Stimulated activated naive CD4-positive, alpha-beta T cell treated with Interleukin-2 at 50 U/mL for 16 hours (primary cell): ENCODE measurements around the gene BTBD10.
"Not testable (repeated sequence)": the region's sequence is repeated elsewhere in the genome, so short reads cannot be mapped to it uniquely, and the experiment has no call there.

Experiments
- DNase-seq: peaks from one replicate; lab custom pipeline; 2025; lab: John Stamatoyannopoulos, UW

The BTBD10 gene

DNA sequence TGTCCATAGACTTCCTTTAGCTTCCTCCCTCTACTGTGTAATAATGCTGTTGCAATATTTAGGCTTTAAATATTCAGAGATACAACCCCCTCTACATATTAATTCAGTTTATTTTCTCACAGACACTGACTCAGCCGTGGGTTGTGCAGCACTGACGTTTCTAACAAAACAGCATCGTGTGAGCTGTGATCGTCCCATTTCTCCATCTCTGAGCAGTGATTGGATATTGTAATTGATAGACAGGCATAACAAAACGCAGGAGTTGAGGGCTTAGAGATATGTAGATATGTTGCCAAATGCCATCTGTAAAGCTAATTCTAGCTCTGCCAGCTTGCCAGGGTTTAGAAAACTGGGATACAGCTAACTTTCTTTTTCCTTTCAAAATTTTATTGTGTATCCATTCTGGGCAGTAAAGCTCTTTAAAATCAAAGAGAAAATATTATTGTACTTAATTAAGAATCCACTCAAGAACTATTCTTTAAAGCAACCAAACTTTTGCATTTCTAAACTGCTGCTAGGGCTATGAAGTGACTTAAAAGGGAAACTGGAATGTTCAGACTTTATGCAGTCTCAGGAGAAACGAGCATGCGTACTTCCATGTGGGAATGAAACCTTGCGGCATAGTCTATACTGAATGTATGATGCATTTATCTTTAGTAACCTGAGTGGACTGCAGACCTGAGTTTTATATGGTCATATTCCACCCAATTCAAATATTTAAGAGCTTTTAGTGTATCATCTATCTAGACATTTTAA, 22.7 kb downstream of the BTBD10 start:
- no peak for DNase-seq

DNA sequence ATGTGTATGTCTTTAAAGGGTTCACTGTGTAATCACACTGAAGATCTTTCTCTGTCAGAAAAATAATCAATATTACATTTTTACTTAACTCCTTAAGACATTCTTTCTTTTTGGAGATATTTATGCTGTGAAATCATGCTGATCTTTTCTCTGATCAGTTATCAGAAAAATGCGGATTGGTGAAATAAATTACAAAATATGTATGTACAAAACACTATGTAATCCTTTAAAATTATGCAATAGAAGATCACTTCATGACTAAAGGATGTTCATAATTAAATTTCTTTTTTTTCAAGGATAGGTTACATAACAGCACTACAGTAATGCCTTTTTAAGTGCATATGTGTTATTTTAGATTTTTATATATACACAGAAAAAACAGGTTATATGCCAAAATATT, 24.7 kb downstream of the BTBD10 start:
- no peak for DNase-seq

DNA sequence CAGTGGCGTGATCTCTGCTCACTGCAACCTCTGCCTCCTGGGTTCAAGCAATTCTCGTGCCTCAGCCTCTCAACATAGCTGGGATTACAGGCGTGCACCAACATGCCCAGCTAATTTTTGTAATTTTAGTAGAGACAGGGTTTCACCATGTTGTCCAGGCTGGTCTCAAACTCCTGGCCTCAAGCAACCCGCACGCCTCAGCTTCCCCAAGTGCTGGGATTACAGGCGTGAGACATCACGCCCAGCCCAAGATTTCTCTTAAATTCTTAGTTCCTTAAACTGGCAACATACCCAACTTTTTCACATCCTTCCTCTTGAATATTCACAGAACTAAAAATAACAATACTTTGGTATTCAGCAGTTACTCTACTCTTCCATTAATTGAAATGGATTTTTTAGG, 26.2 kb downstream of the BTBD10 start:
- DNase-seq: not testable (repeated sequence)

DNA sequence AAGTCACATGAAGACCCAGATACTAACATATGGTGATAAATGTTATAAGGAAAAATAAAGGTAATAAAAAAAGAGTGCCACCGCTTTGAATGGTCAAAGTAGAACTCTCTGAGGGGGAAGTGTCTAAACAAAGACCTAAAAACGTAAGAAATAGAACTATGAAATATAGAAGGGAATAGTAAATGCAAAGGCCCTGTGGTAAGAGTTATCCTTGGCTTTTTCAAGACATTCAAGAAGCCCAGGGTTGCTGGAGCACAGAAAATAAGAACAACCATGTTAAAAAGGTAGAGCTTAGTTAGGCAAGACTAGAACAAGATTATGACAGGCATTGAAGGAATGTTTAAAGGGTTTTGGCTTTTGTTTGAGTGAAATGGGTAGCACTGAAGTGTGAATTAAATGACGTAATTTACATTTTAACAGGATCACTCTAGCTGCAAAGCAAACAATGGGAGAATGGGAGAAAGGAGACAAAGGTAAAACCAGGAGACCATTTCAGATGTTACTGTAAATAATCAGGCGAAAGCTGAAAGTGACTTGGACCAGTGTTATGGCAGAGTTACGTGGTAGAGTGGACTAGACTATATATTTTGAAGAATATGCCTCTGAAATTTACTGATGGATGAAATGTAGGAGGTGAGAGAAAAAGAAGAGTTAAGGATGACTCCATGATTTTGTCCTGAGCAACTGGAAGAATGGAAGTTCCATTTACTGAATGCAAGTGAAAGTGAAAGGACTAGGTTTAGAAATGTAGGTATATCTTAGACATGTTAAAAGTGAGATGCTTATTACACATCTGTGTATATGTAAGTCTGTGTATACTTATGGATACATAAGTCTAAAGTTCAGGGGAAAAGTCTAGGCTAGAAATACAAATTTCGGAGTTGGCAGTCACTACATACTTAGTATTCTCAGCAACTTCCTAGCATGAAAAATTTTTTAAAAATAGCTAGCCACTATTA, 28.5 kb downstream of the BTBD10 start:
- no peak for DNase-seq

DNA sequence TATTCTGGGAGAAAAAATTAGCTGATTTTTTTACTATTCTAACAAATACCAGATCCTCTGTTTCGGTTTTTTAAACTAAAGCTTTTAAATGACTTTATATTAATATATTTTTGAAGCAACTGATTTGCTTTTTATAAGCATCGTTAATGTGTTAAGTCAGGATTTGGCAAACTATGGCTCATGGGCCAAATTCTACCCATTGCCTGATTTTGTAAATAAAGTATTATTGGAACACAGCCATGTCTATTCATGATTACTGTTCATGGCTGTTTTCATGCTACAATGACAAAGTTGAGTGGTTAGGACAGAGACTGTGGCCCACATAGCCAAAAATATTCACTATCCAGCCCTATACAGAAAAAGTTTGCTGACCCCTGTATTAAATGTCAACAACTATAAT, 29.6 kb downstream of the BTBD10 start:
- no peak for DNase-seq

DNA sequence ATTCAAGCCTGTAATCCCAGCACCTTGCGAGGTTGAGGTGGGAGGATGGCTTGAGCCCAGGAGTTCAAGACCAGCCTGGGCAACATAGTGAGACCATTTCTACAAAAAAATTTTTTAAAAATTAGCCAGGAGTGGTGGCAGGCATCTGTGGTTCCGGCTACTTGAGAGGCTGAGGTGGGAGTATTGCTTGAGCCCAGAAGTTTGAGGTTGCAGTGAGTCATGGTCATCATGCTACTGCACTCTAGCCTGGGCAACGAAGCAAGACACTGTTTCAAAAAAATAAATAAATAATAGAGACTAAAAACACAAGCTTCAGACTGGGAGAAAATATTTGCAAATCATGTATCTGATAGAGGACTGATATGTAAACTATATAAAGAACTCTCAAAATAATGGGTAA, 33.2 kb downstream of the BTBD10 start:
- no peak for DNase-seq

DNA sequence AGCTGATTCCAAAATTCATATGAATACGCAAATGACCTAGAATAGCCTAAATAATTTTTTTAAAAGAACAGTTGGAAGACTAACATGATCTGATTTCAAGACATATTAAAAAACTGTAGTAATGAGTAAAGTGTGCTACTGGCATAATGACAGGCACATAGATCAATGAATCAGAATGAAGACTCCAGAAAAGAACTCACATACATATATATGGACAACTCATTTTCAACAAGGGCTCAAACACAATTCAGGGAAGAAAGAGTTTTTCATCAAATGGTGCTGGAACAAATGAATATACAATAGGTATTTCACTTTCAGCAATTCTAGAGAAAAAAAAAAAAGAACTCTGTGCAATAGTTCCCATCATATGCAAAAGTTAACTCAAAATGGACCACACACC, 33.7 kb downstream of the BTBD10 start:
- no peak for DNase-seq

DNA sequence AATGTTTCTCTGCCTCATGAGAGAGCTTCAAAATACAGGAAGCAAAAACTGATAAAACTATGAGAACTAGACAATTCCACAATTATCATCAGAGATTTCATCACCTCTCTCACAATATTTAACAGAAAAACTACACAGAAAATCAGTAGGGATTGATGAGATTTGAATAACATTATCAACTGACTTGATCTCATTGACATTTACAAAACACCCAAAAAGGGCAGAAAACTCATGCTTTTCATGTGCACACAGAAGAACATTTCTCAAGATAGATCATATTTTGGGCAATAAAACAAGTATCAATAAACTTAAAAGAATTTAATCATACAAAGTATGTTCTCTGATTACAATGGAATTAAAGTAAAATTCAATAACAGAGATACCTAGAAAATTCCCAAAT, 35.6 kb downstream of the BTBD10 start:
- no peak for DNase-seq

DNA sequence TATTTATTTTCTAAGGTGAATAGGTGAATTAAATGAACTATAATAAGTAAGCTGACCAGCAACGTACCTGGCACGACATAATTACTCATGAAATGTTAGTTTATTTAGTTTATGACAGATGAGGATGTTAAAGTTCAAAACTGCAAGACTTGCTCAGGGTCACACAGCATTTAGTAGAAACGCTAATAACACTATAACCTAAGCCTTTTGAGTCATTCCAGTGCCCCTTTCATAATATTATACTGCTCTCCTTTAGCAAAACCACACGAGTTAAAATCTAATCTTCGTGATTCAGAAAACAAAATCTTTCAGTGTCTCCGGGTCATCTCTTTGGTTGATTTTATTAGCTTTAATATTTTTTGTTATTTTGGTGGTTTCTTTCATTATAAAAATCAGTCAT, 39.6 kb downstream of the BTBD10 start:
- no peak for DNase-seq

DNA sequence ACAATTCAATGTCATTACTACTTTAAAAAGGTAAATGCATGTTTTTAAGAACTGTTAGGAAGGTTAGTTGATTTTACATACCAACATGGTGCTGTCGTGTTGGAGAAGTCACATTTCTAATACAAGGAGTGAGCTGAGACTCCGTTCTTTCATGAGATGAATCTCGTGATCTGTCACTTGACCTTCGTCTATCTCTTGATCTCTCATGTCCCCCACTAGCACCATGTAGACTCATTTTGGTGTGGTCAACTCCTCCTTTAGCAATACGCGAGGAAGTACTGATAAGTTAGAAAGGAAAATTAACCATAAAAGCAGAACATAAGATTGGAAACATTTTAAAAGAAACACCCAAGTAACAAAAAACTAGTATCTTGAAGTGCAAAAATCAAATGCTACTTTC, 41.5 kb downstream of the BTBD10 start:
- DNase-seq: no peak

DNA sequence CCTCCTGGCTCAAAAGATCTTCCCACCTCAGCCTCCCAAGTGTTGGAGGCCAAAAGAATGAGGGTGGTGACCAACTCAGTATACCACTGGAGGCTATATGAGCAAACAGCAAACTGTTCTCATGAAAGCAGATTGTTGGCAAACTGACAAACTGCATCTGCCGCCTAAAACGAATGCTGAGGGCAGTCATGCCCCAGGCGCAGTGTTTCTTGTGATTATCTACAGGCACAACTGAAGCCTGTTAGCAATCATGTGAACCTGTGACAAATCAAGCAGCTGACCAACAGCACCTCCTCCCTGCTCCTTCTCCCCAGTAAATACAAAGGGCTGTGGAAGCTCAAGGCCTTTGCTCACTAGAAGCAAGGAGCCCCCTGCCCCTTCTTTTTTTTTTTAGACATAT, 47.8 kb downstream of the BTBD10 start:
- DNase-seq: no peak

DNA sequence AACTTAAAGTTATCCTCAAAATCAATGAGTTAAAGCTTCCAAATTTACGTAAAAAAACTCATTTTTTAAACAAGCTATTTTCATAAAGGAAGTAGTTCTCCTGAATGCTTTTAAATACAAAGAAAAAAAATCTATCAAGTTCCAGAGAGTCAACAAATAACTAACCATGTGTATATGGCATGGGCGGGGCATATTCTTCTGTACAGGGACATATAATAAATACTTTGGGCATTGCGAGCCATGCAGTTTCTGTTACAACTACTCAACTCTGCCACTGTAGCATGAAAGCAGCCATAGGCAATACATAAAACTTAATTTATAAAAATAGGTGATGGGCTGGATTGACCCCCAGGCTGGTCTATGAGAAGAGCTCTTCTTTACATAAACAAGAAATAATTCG, 57.8 kb downstream of the BTBD10 start:
- DNase-seq: no peak

DNA sequence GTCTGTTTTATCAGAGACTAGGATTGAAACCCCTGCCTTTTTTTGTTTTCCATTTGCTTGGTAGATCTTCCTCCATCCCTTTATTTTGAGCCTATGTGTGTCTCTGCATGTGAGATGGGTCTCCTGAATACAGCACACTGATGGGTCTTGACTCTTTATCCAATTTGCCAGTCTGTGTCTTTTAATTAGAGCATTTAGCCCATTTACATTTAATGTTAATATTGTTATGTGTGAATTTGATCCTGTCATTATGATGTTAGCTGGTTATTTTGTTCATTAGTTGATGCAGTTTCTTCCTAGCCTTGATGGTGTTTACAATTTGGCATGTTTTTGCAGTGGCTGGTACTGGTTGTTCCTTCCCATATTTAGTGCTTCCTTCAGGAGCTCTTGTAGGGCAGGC, 64.7 kb downstream of the BTBD10 start:
- not testable (repeated sequence) for DNase-seq

DNA sequence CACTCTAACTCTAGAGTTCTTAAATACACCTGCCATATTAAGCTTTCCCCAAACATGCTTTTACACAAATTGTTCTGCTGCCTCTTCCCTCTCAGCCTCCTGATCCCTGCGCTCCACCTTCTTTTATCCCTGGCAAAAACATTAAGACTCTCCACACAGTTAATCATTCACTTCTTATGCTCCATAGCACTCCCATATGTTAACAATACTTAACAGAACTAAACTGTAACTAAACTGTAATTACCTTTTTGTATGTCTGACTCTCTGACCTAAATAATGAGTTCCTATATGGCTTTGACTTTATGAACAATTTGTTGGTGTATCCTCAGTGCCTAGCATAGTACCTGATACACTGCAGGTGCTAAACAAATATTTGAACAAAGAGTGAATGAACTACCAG, 71.8 kb downstream of the BTBD10 start:
- DNase-seq: no peak

DNA sequence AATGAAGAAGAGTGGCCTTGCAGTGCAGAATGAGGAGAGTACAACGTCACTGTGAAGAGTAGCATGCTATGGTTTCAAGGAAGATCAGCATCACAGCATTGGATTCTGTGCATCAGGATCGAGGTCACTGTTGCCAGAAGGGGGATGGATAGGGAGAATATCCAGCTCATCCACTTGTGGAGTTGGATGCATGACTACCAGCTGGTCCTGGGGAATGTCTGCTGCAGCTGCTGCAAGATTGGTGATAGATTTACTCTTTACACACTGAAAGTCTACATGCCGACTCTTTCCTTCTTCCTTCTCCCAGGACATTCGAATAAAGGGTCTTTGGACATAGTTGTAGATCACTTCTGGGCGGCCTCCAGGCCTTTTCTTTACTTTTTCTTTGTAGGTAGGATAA, 74.3 kb downstream of the BTBD10 start:
- DNase-seq: no peak

DNA sequence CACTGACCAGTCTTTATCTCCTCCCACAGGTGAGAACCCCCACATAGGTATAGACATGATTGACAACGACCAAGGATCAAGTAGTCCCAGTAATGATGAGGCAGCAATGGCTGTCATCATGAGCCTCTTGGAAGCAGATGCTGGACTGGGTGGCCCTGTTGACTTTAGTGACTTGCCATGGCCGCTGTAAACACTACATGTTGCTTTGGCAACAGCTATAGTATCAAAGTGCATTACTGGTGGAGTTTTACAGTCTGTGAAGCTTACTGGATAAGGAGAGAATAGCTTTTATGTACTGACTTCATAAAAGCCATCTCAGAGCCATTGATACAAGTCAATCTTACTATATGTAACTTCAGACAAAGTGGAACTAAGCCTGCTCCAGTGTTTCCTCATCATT, 76.5 kb downstream of the BTBD10 start:
- DNase-seq: no peak

DNA sequence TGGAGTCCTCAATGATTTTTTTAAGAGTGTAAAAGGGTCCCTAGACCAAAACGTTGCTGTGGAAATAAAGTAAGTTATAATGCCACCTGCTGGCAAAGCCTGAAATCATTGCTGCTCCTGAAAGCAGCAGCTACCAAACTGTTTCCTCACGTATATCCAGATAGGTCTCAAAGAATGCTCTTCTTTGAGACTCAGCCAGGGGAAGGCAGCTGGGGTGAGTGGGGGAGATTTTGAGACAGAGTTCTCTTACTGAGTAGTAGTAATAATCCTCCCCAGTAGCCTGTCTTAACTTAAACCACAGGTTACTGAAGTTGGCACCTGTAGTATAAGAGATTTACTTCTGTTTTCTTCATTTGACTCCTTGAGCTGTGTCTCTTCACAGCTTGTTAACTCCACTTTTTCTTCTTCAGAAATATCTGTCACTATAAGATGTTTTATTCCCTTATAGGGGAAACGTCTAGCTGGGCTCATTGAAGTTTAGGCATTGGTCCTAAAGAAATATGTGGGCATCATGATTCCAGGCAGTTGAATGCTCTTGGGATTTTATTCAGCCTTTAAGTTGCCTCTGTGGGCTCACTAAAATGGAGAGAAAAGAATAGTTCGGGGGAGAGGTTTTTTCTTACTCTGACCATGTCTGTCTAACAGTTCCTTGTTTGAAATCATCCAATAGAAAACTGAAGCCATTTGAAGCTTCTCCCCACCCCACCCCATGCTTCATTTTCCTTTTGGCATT, 77.9 kb downstream of the BTBD10 start:
- DNase-seq: peak; percentile 4

DNA sequence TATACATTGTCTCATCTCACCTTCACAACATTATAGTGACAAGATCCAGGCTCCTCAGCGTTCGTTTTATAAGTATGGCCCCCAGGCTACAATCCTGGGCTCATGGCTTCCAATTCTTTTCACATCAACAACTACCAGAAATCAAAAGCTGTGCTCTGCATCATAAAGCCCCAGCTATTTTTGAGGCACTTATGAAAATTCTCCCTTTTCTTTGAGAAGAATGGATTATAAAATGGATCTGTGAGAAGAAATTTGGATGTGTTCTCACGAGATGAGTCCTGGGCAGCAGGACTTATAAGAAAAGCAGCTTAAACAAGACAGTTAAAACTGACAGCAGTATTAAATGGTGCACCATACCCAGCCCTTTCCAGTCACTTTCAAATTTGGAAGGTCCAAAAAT, 80.3 kb downstream of the BTBD10 start:
- DNase-seq: no peak

DNA sequence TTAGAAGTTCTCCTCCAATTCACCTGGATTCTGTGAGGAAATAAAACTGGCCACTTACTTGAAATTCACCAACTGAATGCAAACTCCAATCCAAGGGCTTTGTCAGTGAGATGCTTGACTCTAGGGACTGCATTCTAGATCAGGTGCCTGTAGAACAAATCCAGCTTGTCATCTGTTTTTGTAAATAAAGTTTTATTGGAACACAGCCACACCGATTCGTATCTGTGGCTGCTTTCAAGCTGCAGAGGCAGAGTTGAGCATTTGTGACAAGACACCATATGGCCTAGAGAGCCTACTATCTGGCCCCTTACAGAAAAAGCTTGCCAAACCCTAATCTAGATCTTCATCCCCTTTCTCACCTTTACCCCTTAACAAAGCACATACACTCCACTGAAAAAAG, 82.3 kb downstream of the BTBD10 start:
- DNase-seq: no peak

DNA sequence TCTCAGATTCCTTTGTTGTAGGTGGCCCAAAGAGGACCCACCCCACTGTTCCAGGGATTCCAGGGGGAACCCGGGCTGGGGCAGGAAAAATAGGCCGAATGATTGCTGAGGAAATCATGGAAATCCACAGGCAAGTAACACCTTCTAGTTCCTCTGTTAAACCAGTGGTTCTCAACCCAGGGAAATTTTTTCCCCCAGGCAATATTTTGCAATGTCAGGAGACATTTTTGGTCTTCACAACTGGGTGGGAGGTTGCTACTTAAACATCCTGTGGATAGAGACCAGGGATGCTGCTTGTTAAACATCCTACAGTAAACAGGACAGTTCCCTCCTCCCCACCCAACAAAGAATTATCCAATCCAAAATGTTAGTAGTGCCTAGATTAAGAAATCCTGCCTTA, 84.7 kb downstream of the BTBD10 start:
- no peak for DNase-seq

DNA sequence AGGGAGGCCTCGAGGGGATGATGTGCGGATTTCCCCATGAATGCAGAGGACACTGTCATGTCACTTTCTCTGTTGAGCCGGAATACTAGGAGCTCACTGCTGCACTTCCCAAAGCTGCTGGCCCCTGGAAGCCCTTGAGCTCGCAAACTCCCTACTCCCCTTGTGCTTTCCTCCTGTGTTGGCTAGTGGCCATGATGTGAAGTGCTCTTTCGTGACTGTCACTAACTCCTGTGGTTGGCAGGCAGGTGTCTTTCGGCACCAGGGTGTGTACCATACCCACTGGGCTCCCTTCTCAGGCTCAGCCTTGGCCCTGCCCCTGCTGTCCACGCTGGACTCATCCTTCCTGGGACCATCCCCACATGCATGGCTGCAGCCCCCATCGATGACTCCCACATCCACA, 86.2 kb downstream of the BTBD10 start:
- DNase-seq: no peak

DNA sequence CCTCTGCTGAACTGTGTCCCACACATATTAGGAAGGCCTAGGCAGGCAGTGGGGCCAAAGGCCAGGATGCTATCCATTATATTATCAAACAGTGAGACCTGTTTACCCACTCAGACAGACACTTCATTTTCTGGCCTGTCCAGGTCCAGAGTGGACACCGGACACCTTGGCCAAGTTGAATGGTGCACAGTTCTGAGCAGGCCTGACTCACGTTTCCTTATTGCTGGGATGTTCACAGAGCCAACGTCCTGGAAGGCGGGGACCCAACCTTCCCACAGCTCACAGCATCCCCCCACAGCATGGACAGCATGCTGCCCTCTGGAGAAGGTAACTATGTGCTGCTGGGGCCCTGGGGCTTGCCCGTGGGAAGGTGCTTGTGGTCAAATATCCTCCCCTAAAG, 86.6 kb downstream of the BTBD10 start:
- no peak for DNase-seq

DNA sequence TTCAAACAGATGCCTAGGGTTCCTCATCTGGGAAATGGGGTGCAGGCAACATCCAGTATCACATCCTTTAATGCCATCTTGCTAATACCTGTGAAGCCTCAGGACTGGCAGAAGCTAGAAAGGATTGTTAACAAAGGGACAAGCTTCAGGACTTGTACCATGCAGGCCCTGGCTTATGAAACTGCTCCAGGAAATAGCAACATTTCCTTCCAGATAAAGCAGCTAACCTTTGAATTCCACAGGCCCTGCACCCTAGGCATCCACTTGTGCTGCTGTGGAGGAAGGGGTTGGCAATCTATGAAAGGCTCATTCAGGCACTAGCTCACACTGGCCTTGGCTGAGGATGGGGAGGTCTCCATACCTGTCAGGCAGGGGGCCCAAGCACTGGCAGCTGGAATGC, 87.2 kb downstream of the BTBD10 start:
- no peak for DNase-seq
